RPMI7951 (cell line): ENCODE data around the gene MAMDC2. TPM values are rescaled to one million over a fixed set of nuclear protein-coding genes. Genes with fewer than 3 reads are reported as not detected.

ENCODE experiments used
- DNase-seq: peaks from one replicate; pipeline ENCODE4 v3.0.0-alpha.2; 2012; ENCODE audit warnings: low read depth
- total RNA-seq: library from RNA; depleted of rRNA; stranded (reverse); fragments of >200 nt; shearing (Covaris generic); gene quantifications from 2 replicates; pipeline ENCODE4 v1.2.3, GENCODE V29; 2014; rRNA removed

The MAMDC2 gene
- total RNA-seq, 1 experiment from 2014 or later, result not detected

- no peak for DNase-seq
Observed at GRCh38 chr9:70259512-70259802, 215.8 kb downstream of the MAMDC2 start.

GRCh38 chr9:70260007-70260443 is 216.4 kb downstream of the MAMDC2 start:
- no peak for DNase-seq

GRCh38 chr9:70260606-70261005 is 217.0 kb downstream of the MAMDC2 start:
- no peak for DNase-seq

- no peak for DNase-seq
Observed at GRCh38 chr9:70261131-70261870, 217.7 kb downstream of the MAMDC2 start.

GRCh38 chr9:70262366-70262765 is 218.7 kb downstream of the MAMDC2 start:
- no peak for DNase-seq

GRCh38 chr9:70262948-70263347 is 219.3 kb downstream of the MAMDC2 start:
- no peak for DNase-seq

GRCh38 chr9:70263421-70263820 is 219.8 kb downstream of the MAMDC2 start:
- DNase-seq, result no peak

Other genes with a start within 250 kb of the MAMDC2 start
- not detected in 2 replicates for gene CFAP95, start 223.0 kb upstream of the MAMDC2 start, total RNA-seq
- gene SMC5, start 215.1 kb downstream of the MAMDC2 start, total RNA-seq, result 19.1 and 23.9 TPM in 2 replicates